B cell (primary cell): ENCODE measurements around the gene ZNF441. TPM values are rescaled to one million over a fixed set of nuclear protein-coding genes. Genes with fewer than 3 reads are reported as not detected.

Source experiments
- ATAC-seq: fragments of 200-7000 bp; cut with Tn5 transposase; one replicate; pipeline ENCODE4 v1.10.0; 2021; ENCODE audit warnings: low read depth, mild to moderate bottlenecking, moderate number of reproducible peaks, moderate library complexity
- CTCF ChIA-PET: fragments of 350-600 bp; sonication (Branson Sonifier 250); formaldehyde crosslinking; loops from one replicate; lab custom pipeline; 2021; ENCODE audit warnings: antibody characterized with exemption, inconsistent platforms; lab: Charles Lee
- POLR2A ChIA-PET: fragments of 350-600 bp; sonication (Branson Sonifier 250); formaldehyde crosslinking; loops from one replicate; lab custom pipeline; 2021; ENCODE audit warnings: antibody characterized with exemption; lab: Charles Lee
- DNase-seq: peaks from one replicate; pipeline ENCODE4 v3.0.0; 2013
- H2AFZ ChIP-seq: 2 replicates; pipeline ENCODE4 v1.6.1; 2012; ENCODE audit warnings: mild to moderate bottlenecking, low read depth, low read length; ENCODE audit not compliant: insufficient read depth, poor library complexity, severe bottlenecking
- H3K27ac ChIP-seq, 2 donors: 1 replicate in 1 of 2; 2 replicates in 1 of 2; pipeline ENCODE4 v1.5.1; 2012 to 2013; ENCODE audit warnings: low read length in 2 of 2, mild to moderate bottlenecking in 2 of 2, moderate library complexity in 1 of 2
- H3K27me3 ChIP-seq, 4 experiments: fragments of 200-600 bp in 1 of 4; sonication (generic) in 1 of 4; replicated peaks in 1 of 4; 1 replicate in 2 of 4; 2 replicates in 2 of 4; pipeline versions ENCODE4 v1.6.1 to v1.7.0; 2013 to 2016; ENCODE audit warnings: low read length in 3 of 4, mild to moderate bottlenecking in 2 of 4, mixed read lengths in 1 of 4, moderate library complexity in 1 of 4; ENCODE audit not compliant: insufficient read depth in 4 of 4, control insufficient read depth in 3 of 4; ENCODE audit errors: control extremely low read depth in 1 of 4
- H3K36me3 ChIP-seq, 2 experiments: replicated peaks in 1 of 2; 1 replicate in 1 of 2; 2 replicates in 1 of 2; pipeline versions ENCODE4 v1.6.1 to v1.7.1; 2013; ENCODE audit warnings: low read length in 1 of 2; ENCODE audit not compliant: insufficient read depth in 2 of 2, control insufficient read depth in 1 of 2; ENCODE audit errors: control extremely low read depth in 1 of 2, extremely low read depth in 1 of 2
- H3K4me1 ChIP-seq, 2 donors: fragments of 200-600 bp in 1 of 2; sonication (generic) in 1 of 2; 1 replicate in 1 of 2; 2 replicates in 1 of 2; pipeline versions ENCODE4 v1.5.1 to v1.6.1; 2013 to 2017; ENCODE audit warnings: low read length in 2 of 2; ENCODE audit not compliant: control insufficient read depth in 2 of 2, insufficient read depth in 2 of 2
- H3K4me2 ChIP-seq: replicated peaks from 2 replicates; pipeline ENCODE3; 2012; ENCODE audit warnings: mild to moderate bottlenecking, low read depth, low read length; ENCODE audit not compliant: poor library complexity, severe bottlenecking
- H3K4me3 ChIP-seq, 5 experiments: fragments of 200-600 bp in 1 of 5; sonication (generic) in 1 of 5; 1 replicate in 3 of 5; 2 replicates in 2 of 5; pipeline versions ENCODE4 v1.5.1 to v1.7.0; 2011 to 2016; ENCODE audit warnings: low read length in 4 of 5, mild to moderate bottlenecking in 4 of 5, low read depth in 2 of 5, control low read depth in 1 of 5, moderate library complexity in 1 of 5; ENCODE audit not compliant: insufficient read depth in 1 of 5; ENCODE audit errors: control extremely low read depth in 1 of 5, extremely low read depth in 1 of 5
- H3K79me2 ChIP-seq: fragments of 200-600 bp; sonication (generic); one replicate; pipeline ENCODE4 v1.6.0; 2016; ENCODE audit warnings: low read length; ENCODE audit not compliant: control insufficient read depth, insufficient read depth
- H3K9ac ChIP-seq: fragments of 200-600 bp; sonication (generic); 2 replicates; pipeline ENCODE4 v1.6.1; 2017; ENCODE audit warnings: mild to moderate bottlenecking, low read length, moderate library complexity
- H3K9me3 ChIP-seq, 3 donors: one replicate each; pipeline versions ENCODE4 v1.6.1 to v1.7.1; 2013; ENCODE audit warnings: low read length in 2 of 3; ENCODE audit not compliant: control insufficient read depth in 2 of 3, insufficient read depth in 1 of 3; ENCODE audit errors: control extremely low read depth in 1 of 3
- H4K20me1 ChIP-seq: 2 replicates; pipeline ENCODE4 v1.6.0; 2012; ENCODE audit warnings: mild to moderate bottlenecking, low read length; ENCODE audit not compliant: insufficient read depth, control insufficient read depth, poor library complexity, severe bottlenecking
- H3K27ac Mint-ChIP-seq: one replicate; pipeline ENCODE4 v1.8.0; 2021; ENCODE audit warnings: mixed read lengths
- H3K27me3 Mint-ChIP-seq: one replicate; pipeline ENCODE4 v1.8.0; 2021; ENCODE audit warnings: mixed read lengths
- H3K4me1 Mint-ChIP-seq: one replicate; pipeline ENCODE4 v1.8.0; 2021; ENCODE audit warnings: mixed read lengths
- H3K4me3 Mint-ChIP-seq: one replicate; pipeline ENCODE4 v1.8.0; 2021; ENCODE audit warnings: mixed read lengths
- H3K9me3 Mint-ChIP-seq: one replicate; pipeline ENCODE4 v1.8.0; 2022; ENCODE audit warnings: mixed read lengths; ENCODE audit not compliant: insufficient read depth
- CTCF ChIP-seq: fragments of 200-600 bp; IDR thresholded peaks from one replicate; pipeline ENCODE4 v1.8.0; 2022; ENCODE audit warnings: antibody characterized with exemption, mild to moderate bottlenecking
- EZH2 ChIP-seq: IDR thresholded peaks from 2 replicates; pipeline ENCODE4 v1.6.1; 2012; ENCODE audit warnings: borderline replicate concordance, low read depth, mild to moderate bottlenecking, moderate library complexity, low read length; ENCODE audit not compliant: insufficient read depth, poor library complexity, severe bottlenecking
- WGBS: methylation state at CpG from one replicate; pipeline ENCODE4 v1.1.5; 2013; ENCODE audit warnings: missing lambda C conversion rate; ENCODE audit not compliant: insufficient coverage; 5-methylcytosine and 5-hydroxymethylcytosine counted together
- intact Hi-C: fragments of 100-400 bp; cut with micrococcal nuclease; formaldehyde crosslinking; loops from one replicate; pipeline ENCODE4 v1.10.0; 2022
- polyA plus RNA-seq: library from polyadenylated mRNA; depleted of rRNA; stranded (reverse); fragments of >200 nt; gene quantifications from 2 replicates; pipeline ENCODE4 v1.2.3, GENCODE V29; 2012
- total RNA-seq, 2 donors: library from RNA; stranded (reverse); fragments of 120-200 nt in 1 of 2; gene quantifications; 1 replicate in 1 of 2; 2 replicates in 1 of 2; pipeline versions ENCODE4 v1.2.3 to v1.2.4, GENCODE V29; 2013 to 2022

ZNF441 gene
- total and polyA plus RNA-seq, 2 donors (not counting 1 experiment from before 2014, with no cell fraction given), result 7.4 to 43.5 TPM

- Mint-ChIP-seq H3K27me3 (no peaks in the 10 kb centered on the region), H3K9me3 (no peaks in the 10 kb centered on the region), H3K4me1 (peaks cover 26% of the 10 kb centered on the region), H3K27ac (peak overlapping the region; percentile 6), H3K4me3 (peak overlapping the region; percentile 53)
- WGBS, result no CpG with 5 or more reads among the region's 2 CpGs
- Histone ChIP-seq H3K79me2 (peaks cover 18% of the 10 kb centered on the region), H3K4me1 (peaks cover 15 to 19% of the 10 kb centered on the region in 2 donors), H3K36me3 (no peaks in the 10 kb centered on the region), H2AFZ (no peak overlapping the region), H3K9me3 (no peaks in the 10 kb centered on the region), H3K27ac (no peak overlapping the region), H3K4me3 (no peak overlapping the region), H3K27me3 (no peaks in the 10 kb centered on the region), H4K20me1 (no peaks in the 10 kb centered on the region), H3K4me2 (no peak overlapping the region), H3K9ac (no peak overlapping the region)
- POLR2A ChIA-PET, result no interaction called here
- intact Hi-C loops, result loop anchor here (5.0 kb wide), 1 partner anchor 61 kb away; the partner anchor contains the start of gene ZNF491
- DNase-seq (peak; percentile 41), ATAC-seq (no peak)
- CTCF ChIA-PET, result interaction anchor here (2.1 kb wide), 1 partner anchor 37 kb away, joined by 7 read pairs; no protein-coding TSS in a partner anchor
- TF ChIP-seq CTCF (no peak), EZH2 (no peak)
Observed at GRCh38 chr19:11736696-11737095, 30.1 kb upstream of the ZNF441 start.

GRCh38 chr19:11737964-11738745 lies 28.6 kb upstream of the ZNF441 start:
- Histone ChIP-seq H3K4me1 (peaks cover 15 to 19% of the 10 kb centered on the region in 2 donors), H3K36me3 (no peaks in the 10 kb centered on the region), H3K4me2 (peak overlapping the region; percentile 88), H3K4me3 (peak overlapping the region; percentile 36 to 92 (median 83)), H3K27ac (peak overlapping the region in 1 of 2 donors; percentile 38), H3K79me2 (peaks cover 12% of the 10 kb centered on the region), H3K9ac (peak overlapping the region; percentile 82), H3K9me3 (no peaks in the 10 kb centered on the region), H2AFZ (peak overlapping the region; percentile 99), H3K27me3 (no peaks in the 10 kb centered on the region), H4K20me1 (no peaks in the 10 kb centered on the region)
- DNase-seq (peak; percentile 53), ATAC-seq (peak; percentile 39)
- intact Hi-C loops, result loop anchor here (1.0 to 5.0 kb wide), 4 partner anchors 37 to 357 kb away; partner anchors contain the start of genes ELOF1 and ZNF491
- no peak for TF ChIP-seq EZH2
- no peak for TF ChIP-seq CTCF
- POLR2A ChIA-PET, result no interaction called here
- Mint-ChIP-seq H3K9me3 (no peaks in the 10 kb centered on the region), H3K27me3 (peaks cover 5% of the 10 kb centered on the region), H3K4me3 (peak overlapping the region; percentile 99), H3K27ac (peak overlapping the region; percentile 70), H3K4me1 (peaks cover 26% of the 10 kb centered on the region)
- CTCF ChIA-PET, result no interaction called here
- WGBS, result 1% methylated on average over 52 of the region's 52 CpGs
